Pancreas (tissue), 10 donors: ENCODE results near the gene STT3B. TPM values are rescaled to one million over a fixed set of nuclear protein-coding genes. Genes with fewer than 3 reads are reported as not detected.

Source experiments
- ATAC-seq, 4 donors: fragments of 200-7000 bp; cut with Tn5 transposase; one replicate each; pipeline versions ENCODE4 v1.8.0 to v1.9.1; 2020; ENCODE audit warnings: mild to moderate bottlenecking in 4 of 4, moderate library complexity in 4 of 4
- DNase-seq, 6 donors: peaks; one replicate each; pipeline ENCODE4 v3.0.0-alpha.2; 2020
- FAIRE-seq: peaks from 2 replicates; lab custom pipeline; 2012; peaks lifted over from hg19 to GRCh38; lab: Jason Lieb, UNC
- H3K27ac ChIP-seq, 4 donors: fragments of 200-600 bp; sonication (generic); 1 replicate in 3 of 4; 2 replicates in 1 of 4; pipeline versions ENCODE4 v1.5.0 to v1.8.0; 2020
- H3K27me3 ChIP-seq, 4 donors: fragments of 200-600 bp; one replicate each; pipeline ENCODE4 v1.8.0; 2021
- H3K36me3 ChIP-seq, 3 donors: fragments of 200-600 bp; sonication (generic) in 1 of 3; one replicate each; pipeline versions ENCODE4 v1.5.0 to v1.8.0; 2020 to 2021
- H3K4me1 ChIP-seq, 3 donors: fragments of 200-600 bp; one replicate each; pipeline ENCODE4 v1.8.0; 2021
- H3K4me3 ChIP-seq, 4 donors: fragments of 200-600 bp; sonication (generic) in 2 of 4; one replicate each; pipeline versions ENCODE4 v1.5.0 to v1.8.0; 2020 to 2021
- H3K9me3 ChIP-seq, 4 donors: fragments of 200-600 bp; one replicate each; pipeline ENCODE4 v1.8.0; 2021
- CTCF ChIP-seq, 4 donors: fragments of 200-600 bp; sonication (generic) in 3 of 4; IDR thresholded peaks; one replicate each; pipeline versions ENCODE4 v1.5.0 to v1.8.0; 2021; ENCODE audit warnings: antibody characterized with exemption in 4 of 4
- whole genome bisulfite sequencing, 2 donors: extraction: QIAGEN DNeasy Blood & Tissue Kit; methylation state at CpG; one replicate each; pipeline ENCODE4 v1.1.7; 2013; 5-methylcytosine and 5-hydroxymethylcytosine counted together
- intact Hi-C, 3 donors: fragments of 100-400 bp; cut with DNase I; formaldehyde crosslinking; loops; one replicate each; pipeline versions ENCODE4 v1.11.1 to v1.14.2; 2022
- polyA plus RNA-seq, 2 donors: library from polyadenylated mRNA; stranded (reverse); fragments of 200-250 nt; gene quantifications; one replicate each; pipeline ENCODE4 v1.2.3, GENCODE V29; 2013
- total RNA-seq, 6 donors: library from RNA; stranded (reverse); fragmentation: NEBNext Ultra II Directional in 4 of 6; extraction: Animal tissue kit (Norgen Biotek cat#: 25700) in 4 of 6; gene quantifications; one replicate each; pipeline versions ENCODE4 v1.2.1 to v1.2.4, GENCODE V29; 2021 to 2023
- donor health status: healthy with polysubstance abuse.
- donor health status: DM: no; HTN: no; CAD: no; lungs with moderate emphysema.
- donor health status: DM: no; HTN: no; CAD: no.
- donor health status: control.
- donor health status: control.
- donor health status: Bipolar disorder and iron deficiency.
- donor health status: DM: yes; HTN: yes; CAD: no.
- donor health status: DM: no; HTN: no; CAD: no.
- donor health status: DM: no; HTN: no; CAD: no.
- donor health status: DM: yes; HTN: yes; CAD: no.

Gene STT3B
- total and polyA plus RNA-seq, 8 donors, result 23.7 to 61.9 (median 51.0) TPM

- Histone ChIP-seq H3K4me1 (no peaks in the 10 kb centered on the region), H3K36me3 (no peaks in the 10 kb centered on the region), H3K4me3 (no peak overlapping the region), H3K27ac (no peak overlapping the region), H3K9me3 (peaks cover 0 to 3% (median 1%) of the 10 kb centered on the region in 4 donors), H3K27me3 (no peaks in the 10 kb centered on the region)
- DNase-seq, result no peak
- intact Hi-C loops, result no loop called here
- no peak for ATAC-seq
- FAIRE-seq, result no peak
- TF ChIP-seq CTCF (IDR thresholded peaks at IDR 0.05), result no peak
- WGBS, 2 donors, result 82 to 86% methylated on average over 1 of the region's 1 CpG
These were observed 120.7 kb downstream of the STT3B start for GRCh38 chr3:31653464-31653863.

DNA sequence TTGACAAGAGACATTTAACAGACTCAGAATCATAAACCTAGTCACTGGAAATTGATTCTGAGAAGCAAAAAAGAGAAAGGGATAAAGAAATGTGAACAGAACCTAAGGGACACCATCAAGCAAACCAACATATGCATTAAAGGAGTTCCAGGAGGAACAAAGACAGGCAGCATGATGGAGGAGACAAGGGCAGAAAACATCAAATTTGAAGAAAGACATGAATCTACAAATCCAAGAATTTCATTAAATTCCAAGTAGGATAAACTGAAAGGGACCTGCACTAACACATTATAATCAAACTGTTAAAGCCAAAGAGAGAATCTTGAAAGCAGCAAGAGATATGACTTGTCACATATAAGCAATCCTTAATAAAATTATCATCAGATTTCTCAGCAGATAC is 122.3 kb downstream of the STT3B start:
- H3K4me1 ChIP-seq, result no peaks in the 10 kb centered on the region
- DNase-seq, result no peak
- no peak overlapping the region for H3K4me3 ChIP-seq
- no peak for TF ChIP-seq CTCF (IDR thresholded peaks at IDR 0.05)
- H3K9me3 ChIP-seq, result peaks cover 0 to 3% (median 1%) of the 10 kb centered on the region in 4 donors
- no peak for FAIRE-seq
- no peaks in the 10 kb centered on the region for H3K36me3 ChIP-seq
- ATAC-seq, result no peak
- intact Hi-C loops, result no loop called here
- H3K27ac ChIP-seq, result no peak overlapping the region
- H3K27me3 ChIP-seq, result no peaks in the 10 kb centered on the region

GRCh38 chr3:31659246-31659645 is 126.5 kb downstream of the STT3B start:
- no peak for FAIRE-seq
- Histone ChIP-seq H3K9me3 (peaks cover 0 to 3% (median 0%) of the 10 kb centered on the region in 4 donors), H3K4me1 (no peaks in the 10 kb centered on the region), H3K27me3 (no peaks in the 10 kb centered on the region), H3K36me3 (no peaks in the 10 kb centered on the region), H3K27ac (no peak overlapping the region), H3K4me3 (no peak overlapping the region)
- intact Hi-C loops, result no loop called here
- ATAC-seq, result no peak
- TF ChIP-seq CTCF (IDR thresholded peaks at IDR 0.05), result no peak
- no peak for DNase-seq

DNA sequence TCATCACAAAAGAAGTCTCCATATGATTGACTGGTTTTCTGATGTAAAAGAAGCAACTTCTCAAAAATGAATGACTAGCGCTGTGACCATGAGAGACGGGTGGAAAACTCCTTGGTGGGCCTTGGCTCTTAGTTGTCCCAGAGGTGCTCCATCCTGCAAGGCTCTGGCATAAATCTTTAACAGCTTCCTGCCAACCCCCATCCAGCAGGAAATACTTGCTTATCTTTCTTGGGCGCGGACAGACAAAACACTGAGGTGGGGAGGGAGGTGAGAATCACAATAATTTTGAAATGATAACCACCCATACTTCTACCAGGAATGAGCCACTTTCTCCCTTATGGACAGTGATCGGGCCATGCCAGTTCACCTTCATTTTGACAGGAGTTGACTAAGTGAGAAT is 128.6 kb downstream of the STT3B start:
- no peak for ATAC-seq
- DNase-seq, result no peak
- no peak overlapping the region for H3K27ac ChIP-seq
- no peaks in the 10 kb centered on the region for H3K36me3 ChIP-seq
- H3K4me3 ChIP-seq, result no peak overlapping the region
- intact Hi-C loops, result no loop called here
- H3K27me3 ChIP-seq, result no peaks in the 10 kb centered on the region
- no peak for FAIRE-seq
- no peaks in the 10 kb centered on the region for H3K4me1 ChIP-seq
- 53 to 62% methylated on average over 5 of the region's 5 CpGs for WGBS, 2 donors
- no peak for TF ChIP-seq CTCF (IDR thresholded peaks at IDR 0.05)
- no peaks in the 10 kb centered on the region for H3K9me3 ChIP-seq

- Histone ChIP-seq H3K27me3 (no peaks in the 10 kb centered on the region), H3K9me3 (no peaks in the 10 kb centered on the region), H3K27ac (no peak overlapping the region), H3K36me3 (no peaks in the 10 kb centered on the region), H3K4me1 (no peaks in the 10 kb centered on the region), H3K4me3 (no peak overlapping the region)
- FAIRE-seq, result no peak
- intact Hi-C loops, result no loop called here
- no peak for DNase-seq
- ATAC-seq, result no peak
- 84 to 89% methylated on average over 5 of the region's 5 CpGs for WGBS, 2 donors
- no peak for TF ChIP-seq CTCF (IDR thresholded peaks at IDR 0.05)
These were observed 129.4 kb downstream of the STT3B start for GRCh38 chr3:31661993-31662670.
